ENCODE measurements around the gene VASP.

GRCh38 chr19:45497791-45498190, 9.5 kb upstream of the VASP start:
- TF ChIP-seq REST (IDR thresholded peaks at IDR 0.05; ENCODE audit: insufficient read depth in 1 of 2, low read depth in 2 of 2, low read length in 2 of 2) (no peak), POLR2AphosphoS5 (IDR thresholded peaks at IDR 0.05; ENCODE audit: low read depth, low read length) (no peak), SIN3A (IDR thresholded peaks at IDR 0.05; ENCODE audit: borderline replicate concordance, insufficient read depth, low read length) (no peak)
